A549 (cell line): Measurements from ENCODE around the gene MED22. TPM values are rescaled to one million over a fixed set of nuclear protein-coding genes. Genes with fewer than 3 reads are reported as not detected.

ENCODE experiments used
- ATAC-seq, 2 experiments: fragments of 200-7000 bp in 1 of 2; fragments of >200 bp in 1 of 2; cut with Nextera tagmentation in 1 of 2; cut with Tn5 transposase in 1 of 2; 3 replicates each; pipeline versions ENCODE4 v1.8.0 to v1.9.1; 2018 to 2020; ENCODE audit warnings: mild to moderate bottlenecking in 1 of 2, moderate library complexity in 1 of 2
- CTCF ChIA-PET: fragments of 300-600 bp; sonication (Branson Sonifier 250); formaldehyde crosslinking; extraction: SDS; loops from one replicate; lab custom pipeline; 2021; ENCODE audit warnings: antibody characterized with exemption, inconsistent platforms; lab: Yijun Ruan, JAX
- POLR2A ChIA-PET: fragments of 350-600 bp; formaldehyde crosslinking; extraction: SDS; loops from one replicate; lab custom pipeline; 2021; ENCODE audit warnings: antibody characterized with exemption, inconsistent platforms; lab: Yijun Ruan, JAX
- DNase-seq, 2 experiments: peaks; one replicate each; pipeline versions ENCODE4 v3.0.0 to v3.0.0-alpha.2; 2011 to 2016; ENCODE audit warnings: low read depth in 1 of 2, low spot score in 1 of 2
- FAIRE-seq: peaks from 2 replicates; lab custom pipeline; 2011; peaks lifted over from hg19 to GRCh38; lab: Jason Lieb, UNC
- H3K27ac ChIP-seq, 2 experiments: fragments of >200 bp; sonication (Bioruptor Twin); formaldehyde crosslinking; 3 replicates each; pipeline ENCODE4 v1.5.1; 2016 to 2017
- H3K4me1 ChIP-seq: fragments of >200 bp; sonication (Bioruptor Twin); formaldehyde crosslinking; 3 replicates; pipeline ENCODE4 v1.6.1; 2016
- H3K4me2 ChIP-seq: fragments of >200 bp; sonication (Bioruptor Twin); formaldehyde crosslinking; 3 replicates; pipeline ENCODE4 v1.6.1; 2016
- H3K4me3 ChIP-seq: fragments of >200 bp; sonication (Bioruptor Twin); formaldehyde crosslinking; 3 replicates; pipeline ENCODE4 v1.5.1; 2016
- H3K9me3 ChIP-seq: fragments of >200 bp; sonication (Bioruptor Twin); formaldehyde crosslinking; 3 replicates; pipeline ENCODE4 v1.6.1; 2016
- CEBPB ChIP-seq, 2 experiments: fragments of >200 bp in 1 of 2; sonication (Bioruptor Twin) in 1 of 2; formaldehyde crosslinking in 1 of 2; IDR thresholded peaks; 2 replicates each; pipeline ENCODE4 v1.6.1; 2012 to 2016
- CHD2 ChIP-seq: fragments of 150-350 bp; IDR thresholded peaks from 2 replicates; pipeline ENCODE4 v1.6.1; 2014; ENCODE audit warnings: low read length; ENCODE audit not compliant: partially characterized antibody
- EP300 ChIP-seq, 2 experiments: fragments of >200 bp; sonication (Bioruptor Twin); formaldehyde crosslinking; IDR thresholded peaks; 2 replicates in 1 of 2; 3 replicates in 1 of 2; pipeline ENCODE4 v1.6.1; 2016 to 2017
- ESRRA ChIP-seq: fragments of 150-350 bp; IDR thresholded peaks from 2 replicates; pipeline ENCODE4 v1.6.1; 2014; ENCODE audit warnings: mild to moderate bottlenecking, low read length, borderline replicate concordance
- FOSL2 ChIP-seq, 2 experiments: fragments of 450-650 bp in 1 of 2; fragments of >200 bp in 1 of 2; sonication (Bioruptor Twin) in 1 of 2; formaldehyde crosslinking; IDR thresholded peaks; 2 replicates each; pipeline versions ENCODE4 v1.5.0 to v1.6.1; 2016 to 2020; ENCODE audit warnings: mild to moderate bottlenecking in 1 of 2, moderate library complexity in 1 of 2
- FOXS1 ChIP-seq: fragments of 250-450 bp; sonication (Bioruptor Pico); IDR thresholded peaks from 2 replicates; pipeline ENCODE4 v1.5.0; 2020; ENCODE audit warnings: mild to moderate bottlenecking, moderate library complexity
- GATA3 ChIP-seq: IDR thresholded peaks from 2 replicates; pipeline ENCODE4 v1.6.1; 2012; ENCODE audit warnings: borderline replicate concordance
- HDAC2 ChIP-seq: fragments of 200-600 bp; sonication (generic); IDR thresholded peaks from 2 replicates; pipeline ENCODE4 v1.6.1; 2016
- HEYL ChIP-seq: fragments of 250-450 bp; sonication (Bioruptor Pico); IDR thresholded peaks from 2 replicates; pipeline ENCODE4 v1.8.0; 2021; ENCODE audit warnings: mild to moderate bottlenecking, moderate library complexity
- HOXA7 ChIP-seq: fragments of 250-450 bp; sonication (Bioruptor Pico); IDR thresholded peaks from 2 replicates; pipeline ENCODE4 v1.5.0; 2020; ENCODE audit warnings: mild to moderate bottlenecking, moderate library complexity
- JUN ChIP-seq, 2 experiments: fragments of >200 bp; sonication (Bioruptor Twin); formaldehyde crosslinking; IDR thresholded peaks; 2 replicates in 1 of 2; 3 replicates in 1 of 2; pipeline ENCODE4 v1.6.1; 2016 to 2017
- JUNB ChIP-seq: fragments of >200 bp; sonication (Bioruptor Twin); formaldehyde crosslinking; IDR thresholded peaks from 2 replicates; pipeline ENCODE4 v1.6.1; 2016
- KDM1A ChIP-seq: fragments of 200-600 bp; sonication (generic); IDR thresholded peaks from 2 replicates; pipeline ENCODE4 v1.6.1; 2016; ENCODE audit warnings: low read depth, mild to moderate bottlenecking
- KDM5A ChIP-seq: fragments of 200-600 bp; sonication (generic); IDR thresholded peaks from 2 replicates; pipeline ENCODE4 v1.6.1; 2016; ENCODE audit warnings: antibody characterized with exemption, mild to moderate bottlenecking
- MAFK ChIP-seq: fragments of 450-650 bp; IDR thresholded peaks from 2 replicates; pipeline ENCODE4 v1.6.1; 2014; ENCODE audit not compliant: partially characterized antibody
- POLR2A ChIP-seq: IDR thresholded peaks from 2 replicates; pipeline ENCODE4 v1.6.1; 2012; ENCODE audit warnings: mild to moderate bottlenecking, low read length
- POLR2AphosphoS2 ChIP-seq: conservative IDR thresholded peaks from 2 replicates; pipeline ENCODE4 v1.6.1; 2012; ENCODE audit warnings: low read length, improper control_type of control experiment, inconsistent platforms
- RAD21 ChIP-seq, 2 experiments: fragments of >200 bp in 1 of 2; sonication (Bioruptor Twin) in 1 of 2; formaldehyde crosslinking in 1 of 2; IDR thresholded peaks in 1 of 2; conservative IDR thresholded peaks in 1 of 2; 2 replicates in 1 of 2; 3 replicates in 1 of 2; pipeline ENCODE4 v1.6.1; 2012 to 2018; ENCODE audit warnings: inconsistent platforms in 1 of 2
- RFX5 ChIP-seq: fragments of 450-650 bp; IDR thresholded peaks from 2 replicates; pipeline ENCODE4 v1.7.1; 2014; ENCODE audit warnings: antibody characterized with exemption, mild to moderate bottlenecking, moderate library complexity
- RNF2 ChIP-seq: fragments of 200-600 bp; sonication (generic); IDR thresholded peaks from 2 replicates; pipeline ENCODE4 v1.6.1; 2016; ENCODE audit warnings: low read depth, mild to moderate bottlenecking, antibody characterized with exemption, moderate library complexity, borderline replicate concordance
- SMC3 ChIP-seq: fragments of >200 bp; sonication (Bioruptor Twin); formaldehyde crosslinking; IDR thresholded peaks from 3 replicates; pipeline ENCODE4 v1.6.1; 2018; ENCODE audit warnings: inconsistent platforms
- TFCP2L1 ChIP-seq: fragments of 250-450 bp; sonication (Bioruptor Pico); IDR thresholded peaks from 2 replicates; pipeline ENCODE4 v1.5.0; 2021; ENCODE audit warnings: mild to moderate bottlenecking
- ZFP36 ChIP-seq: fragments of 450-650 bp; IDR thresholded peaks from 2 replicates; pipeline ENCODE4 v1.6.1; 2014; ENCODE audit warnings: borderline replicate concordance; ENCODE audit not compliant: partially characterized antibody
- ZNF302 ChIP-seq: fragments of 250-450 bp; sonication (Bioruptor Pico); IDR thresholded peaks from 2 replicates; pipeline ENCODE4 v1.9.0; 2021; ENCODE audit warnings: inconsistent platforms, mild to moderate bottlenecking, moderate library complexity
- ZSCAN20 ChIP-seq: fragments of 250-450 bp; sonication (Bioruptor Pico); IDR thresholded peaks from 2 replicates; pipeline ENCODE4 v1.8.0; 2022; ENCODE audit warnings: mild to moderate bottlenecking, moderate library complexity
- WGBS: methylation state at CpG from one replicate; pipeline ENCODE4 v1.1.6; 2017; ENCODE audit errors: missing lambda C conversion rate; 5-methylcytosine and 5-hydroxymethylcytosine counted together
- polyA plus RNA-seq, 4 experiments: library from polyadenylated mRNA; depleted of rRNA in 3 of 4; stranded (reverse); fragments of >200 nt; fragmentation: RNase III in 1 of 4; extraction: RNeasy Plus Mini Kit Qiagen cat#74134 plus additional on column Dnase treatment in 1 of 4; gene quantifications; 2 replicates in 3 of 4; 3 replicates in 1 of 4; pipeline ENCODE4 v1.2.3, GENCODE V29; 2011 to 2017
- TF ChIP-seq, protein P1 (sequence below): IDR thresholded peaks from 2 replicates; pipeline ENCODE4 v1.6.1; 2012
- TF ChIP-seq, protein P2 (sequence below): fragments of 150-350 bp; IDR thresholded peaks from 2 replicates; pipeline ENCODE4 v1.6.1; 2014; ENCODE audit warnings: low read depth, mild to moderate bottlenecking, low read length
- TF ChIP-seq, protein P3 (sequence below): fragments of >200 bp; sonication (Bioruptor Twin); formaldehyde crosslinking; IDR thresholded peaks from 2 replicates; pipeline ENCODE4 v1.6.1; 2016

MED22 gene
- polyA plus RNA-seq, 2 of the 4 experiments (the other 2 are of a cell fraction): 15.7 to 22.0 TPM

DNA sequence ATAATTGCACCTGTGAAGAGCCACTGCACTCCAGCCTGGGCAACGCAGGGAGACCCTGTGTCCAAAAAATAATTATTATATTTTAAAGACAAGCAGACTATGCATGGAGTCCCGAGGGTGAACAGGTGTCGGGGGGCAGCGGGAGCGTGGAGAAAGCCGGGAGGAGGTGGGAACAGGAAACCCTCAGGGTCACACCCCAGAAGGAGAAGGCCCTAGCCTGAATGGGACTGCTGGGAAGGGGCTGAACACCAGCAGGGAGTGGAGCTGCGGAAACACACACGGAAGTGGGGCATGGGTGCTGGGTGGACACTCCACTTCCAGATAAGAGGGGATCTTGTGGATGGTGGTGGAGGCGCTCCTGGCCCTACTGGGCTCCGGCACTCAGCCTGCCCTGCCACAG is 24.7 kb downstream of the MED22 start:
- no peak for ATAC-seq
- H3K4me2 ChIP-seq: no peak overlapping the region
- no peak for TF ChIP-seq EP300 (IDR thresholded peaks at IDR 0.05)
- no peak for TF ChIP-seq FOXS1 (CRISPR knock-in tag)
- TF ChIP-seq FOSL2 (IDR thresholded peaks at IDR 0.05): no peak
- no peak for TF ChIP-seq FOSL2 (CRISPR knock-in tag; IDR thresholded peaks at IDR 0.05)
- TF ChIP-seq MAFK: no peak
- TF ChIP-seq ZSCAN20: no peak
- no peak for TF ChIP-seq ZNF302 (CRISPR knock-in tag)
- no peak for TF ChIP-seq RFX5
- no peak for TF ChIP-seq ZFP36
- TF ChIP-seq, protein P1, sequence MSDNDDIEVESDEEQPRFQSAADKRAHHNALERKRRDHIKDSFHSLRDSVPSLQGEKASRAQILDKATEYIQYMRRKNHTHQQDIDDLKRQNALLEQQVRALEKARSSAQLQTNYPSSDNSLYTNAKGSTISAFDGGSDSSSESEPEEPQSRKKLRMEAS: no peak
- TF ChIP-seq KDM1A: no peak
- TF ChIP-seq KDM5A: no peak
- TF ChIP-seq POLR2A: no peak
- TF ChIP-seq HOXA7 (CRISPR knock-in tag): no peak
- TF ChIP-seq HEYL (CRISPR knock-in tag): no peak
- TF ChIP-seq TFCP2L1: no peak
- no peak for TF ChIP-seq CEBPB (IDR thresholded peaks at IDR 0.05)
- no peak for TF ChIP-seq JUNB
- no peak for TF ChIP-seq GATA3
- no peak overlapping the region for H3K27ac ChIP-seq
- H3K4me1 ChIP-seq: no peaks in the 10 kb centered on the region
- H3K4me3 ChIP-seq: no peak overlapping the region
- FAIRE-seq: no peak
- ChIA-PET CTCF (interaction anchor here (0.6 to 4.7 kb wide), 2 partner anchors 84 kb away, joined by 3 to 16 read pairs; no protein-coding TSS in a partner anchor), POLR2A (no interaction called here)
- H3K9me3 ChIP-seq: 0 out of 3 replicates have a peak, but pooled peaks cover 5% of the 10 kb centered on the region
- DNase-seq: no peak
- WGBS: 48% methylated on average over 10 of the region's 10 CpGs

DNA sequence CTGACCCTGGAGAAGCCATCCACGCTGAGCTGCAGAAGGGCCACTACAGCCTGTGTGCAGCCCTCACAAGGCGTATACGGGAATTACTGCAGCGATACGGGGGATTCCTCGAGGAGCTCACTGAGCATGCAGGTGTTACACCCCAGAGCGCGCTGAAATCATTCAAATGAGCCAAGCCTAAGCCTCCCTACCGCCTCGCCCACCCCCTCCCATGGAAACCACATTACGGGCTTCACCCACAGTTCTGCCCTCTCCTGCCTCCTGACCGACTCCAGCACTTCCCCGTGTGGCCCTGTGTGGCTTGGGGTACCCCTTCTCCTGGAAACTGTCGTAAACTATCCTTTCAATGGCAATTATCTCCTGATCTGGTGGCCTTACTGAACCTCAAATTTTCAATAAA is 25.2 kb downstream of the MED22 start:
- TF ChIP-seq SMC3 (no peak), POLR2AphosphoS2 (no peak), ESRRA (no peak), RAD21 (conservative IDR thresholded peaks at IDR 0.05 in 1 of 2, IDR thresholded peaks at IDR 0.05 in 1 of 2) (no peak), CEBPB (IDR thresholded peaks at IDR 0.05) (no peak), RNF2 (no peak), CHD2 (no peak), JUN (IDR thresholded peaks at IDR 0.05) (no peak), HOXA7 (CRISPR knock-in tag) (no peak), KDM1A (no peak), MAFK (no peak), HEYL (CRISPR knock-in tag) (no peak), KDM5A (no peak), HDAC2 (no peak), JUNB (no peak)
- TF ChIP-seq, protein P1: no peak
- TF ChIP-seq, protein P2, sequence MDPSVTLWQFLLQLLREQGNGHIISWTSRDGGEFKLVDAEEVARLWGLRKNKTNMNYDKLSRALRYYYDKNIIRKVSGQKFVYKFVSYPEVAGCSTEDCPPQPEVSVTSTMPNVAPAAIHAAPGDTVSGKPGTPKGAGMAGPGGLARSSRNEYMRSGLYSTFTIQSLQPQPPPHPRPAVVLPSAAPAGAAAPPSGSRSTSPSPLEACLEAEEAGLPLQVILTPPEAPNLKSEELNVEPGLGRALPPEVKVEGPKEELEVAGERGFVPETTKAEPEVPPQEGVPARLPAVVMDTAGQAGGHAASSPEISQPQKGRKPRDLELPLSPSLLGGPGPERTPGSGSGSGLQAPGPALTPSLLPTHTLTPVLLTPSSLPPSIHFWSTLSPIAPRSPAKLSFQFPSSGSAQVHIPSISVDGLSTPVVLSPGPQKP: no peak
- TF ChIP-seq, protein P3, sequence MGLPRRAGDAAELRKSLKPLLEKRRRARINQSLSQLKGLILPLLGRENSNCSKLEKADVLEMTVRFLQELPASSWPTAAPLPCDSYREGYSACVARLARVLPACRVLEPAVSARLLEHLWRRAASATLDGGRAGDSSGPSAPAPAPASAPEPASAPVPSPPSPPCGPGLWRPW: no peak
- FAIRE-seq (no peak), DNase-seq (no peak), ATAC-seq (no peak)
- 63% methylated on average over 13 of the region's 14 CpGs for WGBS
- 0 out of 3 replicates have a peak, but pooled peaks cover 5% of the 10 kb centered on the region for H3K9me3 ChIP-seq
- ChIA-PET POLR2A (no interaction called here), CTCF (interaction anchor here (0.6 kb wide), 1 partner anchor 83 kb away, joined by 3 read pairs; no protein-coding TSS in a partner anchor)
- no peak overlapping the region for H3K4me2 ChIP-seq
- H3K27ac ChIP-seq: no peak overlapping the region
- H3K4me3 ChIP-seq: no peak overlapping the region
- H3K4me1 ChIP-seq: no peaks in the 10 kb centered on the region
